Measurements from ENCODE around the gene C5orf22.

DNA sequence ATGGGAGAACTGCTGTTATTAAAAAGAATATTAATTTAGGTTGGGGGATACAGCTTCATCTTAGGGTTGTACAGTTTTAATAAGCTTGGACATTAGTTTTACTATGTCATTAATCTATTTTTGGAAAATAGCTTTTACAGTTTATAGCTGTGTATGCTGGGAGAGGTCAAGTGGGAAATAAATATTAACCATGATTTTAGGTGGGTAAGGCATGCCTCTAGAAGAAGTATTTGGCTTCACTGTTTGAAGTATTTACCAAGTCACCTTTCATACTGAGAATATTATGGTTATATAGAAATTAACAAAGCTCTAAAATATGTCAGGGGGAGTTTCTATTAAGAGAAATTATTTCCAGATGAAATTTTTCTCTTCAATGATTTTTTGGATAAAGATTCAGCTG is 5.2 kb downstream of the C5orf22 start:
- TF ChIP-seq, protein P1, sequence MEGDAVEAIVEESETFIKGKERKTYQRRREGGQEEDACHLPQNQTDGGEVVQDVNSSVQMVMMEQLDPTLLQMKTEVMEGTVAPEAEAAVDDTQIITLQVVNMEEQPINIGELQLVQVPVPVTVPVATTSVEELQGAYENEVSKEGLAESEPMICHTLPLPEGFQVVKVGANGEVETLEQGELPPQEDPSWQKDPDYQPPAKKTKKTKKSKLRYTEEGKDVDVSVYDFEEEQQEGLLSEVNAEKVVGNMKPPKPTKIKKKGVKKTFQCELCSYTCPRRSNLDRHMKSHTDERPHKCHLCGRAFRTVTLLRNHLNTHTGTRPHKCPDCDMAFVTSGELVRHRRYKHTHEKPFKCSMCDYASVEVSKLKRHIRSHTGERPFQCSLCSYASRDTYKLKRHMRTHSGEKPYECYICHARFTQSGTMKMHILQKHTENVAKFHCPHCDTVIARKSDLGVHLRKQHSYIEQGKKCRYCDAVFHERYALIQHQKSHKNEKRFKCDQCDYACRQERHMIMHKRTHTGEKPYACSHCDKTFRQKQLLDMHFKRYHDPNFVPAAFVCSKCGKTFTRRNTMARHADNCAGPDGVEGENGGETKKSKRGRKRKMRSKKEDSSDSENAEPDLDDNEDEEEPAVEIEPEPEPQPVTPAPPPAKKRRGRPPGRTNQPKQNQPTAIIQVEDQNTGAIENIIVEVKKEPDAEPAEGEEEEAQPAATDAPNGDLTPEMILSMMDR (IDR thresholded peaks at IDR 0.05) = no peak
- no peak for TF ChIP-seq POLR2AphosphoS5 (IDR thresholded peaks at IDR 0.05; ENCODE audit: low read depth, low read length)
- no peak for TF ChIP-seq SIN3A (IDR thresholded peaks at IDR 0.05; ENCODE audit: borderline replicate concordance, insufficient read depth, low read depth, low read length)
- TF ChIP-seq, protein P2, sequence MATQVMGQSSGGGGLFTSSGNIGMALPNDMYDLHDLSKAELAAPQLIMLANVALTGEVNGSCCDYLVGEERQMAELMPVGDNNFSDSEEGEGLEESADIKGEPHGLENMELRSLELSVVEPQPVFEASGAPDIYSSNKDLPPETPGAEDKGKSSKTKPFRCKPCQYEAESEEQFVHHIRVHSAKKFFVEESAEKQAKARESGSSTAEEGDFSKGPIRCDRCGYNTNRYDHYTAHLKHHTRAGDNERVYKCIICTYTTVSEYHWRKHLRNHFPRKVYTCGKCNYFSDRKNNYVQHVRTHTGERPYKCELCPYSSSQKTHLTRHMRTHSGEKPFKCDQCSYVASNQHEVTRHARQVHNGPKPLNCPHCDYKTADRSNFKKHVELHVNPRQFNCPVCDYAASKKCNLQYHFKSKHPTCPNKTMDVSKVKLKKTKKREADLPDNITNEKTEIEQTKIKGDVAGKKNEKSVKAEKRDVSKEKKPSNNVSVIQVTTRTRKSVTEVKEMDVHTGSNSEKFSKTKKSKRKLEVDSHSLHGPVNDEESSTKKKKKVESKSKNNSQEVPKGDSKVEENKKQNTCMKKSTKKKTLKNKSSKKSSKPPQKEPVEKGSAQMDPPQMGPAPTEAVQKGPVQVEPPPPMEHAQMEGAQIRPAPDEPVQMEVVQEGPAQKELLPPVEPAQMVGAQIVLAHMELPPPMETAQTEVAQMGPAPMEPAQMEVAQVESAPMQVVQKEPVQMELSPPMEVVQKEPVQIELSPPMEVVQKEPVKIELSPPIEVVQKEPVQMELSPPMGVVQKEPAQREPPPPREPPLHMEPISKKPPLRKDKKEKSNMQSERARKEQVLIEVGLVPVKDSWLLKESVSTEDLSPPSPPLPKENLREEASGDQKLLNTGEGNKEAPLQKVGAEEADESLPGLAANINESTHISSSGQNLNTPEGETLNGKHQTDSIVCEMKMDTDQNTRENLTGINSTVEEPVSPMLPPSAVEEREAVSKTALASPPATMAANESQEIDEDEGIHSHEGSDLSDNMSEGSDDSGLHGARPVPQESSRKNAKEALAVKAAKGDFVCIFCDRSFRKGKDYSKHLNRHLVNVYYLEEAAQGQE (IDR thresholded peaks at IDR 0.05; ENCODE audit: insufficient read depth in 1 of 2, low read depth in 2 of 2, low read length in 1 of 2) = no peak

Measured in Panc1 (cell line).